H1 (cell line): ENCODE results near the gene STK36. TPM values are rescaled to one million over a fixed set of nuclear protein-coding genes. Genes with fewer than 3 reads are reported as not detected.

Experiments
- CTCF ChIA-PET: fragments of 300-600 bp; sonication (Branson Sonifier 250); formaldehyde crosslinking; loops from one replicate; lab custom pipeline; 2021; ENCODE audit not compliant: partially characterized antibody; lab: Charles Lee
- POLR2A ChIA-PET: fragments of 300-600 bp; sonication (Branson Sonifier 250); formaldehyde crosslinking; loops from one replicate; lab custom pipeline; 2021; ENCODE audit warnings: inconsistent platforms; ENCODE audit not compliant: partially characterized antibody; lab: Charles Lee
- DNase-seq, 2 experiments: peaks; one replicate each; pipeline versions ENCODE4 v3.0.0 to v3.0.0-alpha.2; 2010 to 2022; ENCODE audit warnings: low spot score in 2 of 2, low read depth in 1 of 2, mixed read lengths in 1 of 2
- FAIRE-seq: peaks from 2 replicates; lab custom pipeline; 2011; peaks lifted over from hg19 to GRCh38; lab: Jason Lieb, UNC
- H2AFZ ChIP-seq: 2 replicates; pipeline ENCODE4 v1.8.1; 2012; ENCODE audit warnings: low read length, inconsistent platforms
- H2AK5ac ChIP-seq: 2 replicates; pipeline ENCODE4 v1.6.1; 2013; ENCODE audit warnings: low read depth, low read length
- H2BK120ac ChIP-seq: replicated peaks from 2 replicates; pipeline ENCODE3; 2013; ENCODE audit warnings: low read depth, low read length, inconsistent platforms
- H2BK12ac ChIP-seq: 2 replicates; pipeline ENCODE4 v1.6.1; 2013; ENCODE audit warnings: low read depth, low read length
- H2BK15ac ChIP-seq: 2 replicates; pipeline ENCODE4 v1.6.1; 2013; ENCODE audit warnings: low read length
- H2BK20ac ChIP-seq: 2 replicates; pipeline ENCODE4 v1.6.1; 2013; ENCODE audit warnings: low read length
- H2BK5ac ChIP-seq: 2 replicates; pipeline ENCODE4 v1.6.1; 2013; ENCODE audit warnings: low read depth, low read length
- H3K14ac ChIP-seq: 2 replicates; pipeline ENCODE4 v1.6.1; 2013; ENCODE audit warnings: inconsistent platforms; ENCODE audit not compliant: insufficient read length
- H3K18ac ChIP-seq: 2 replicates; pipeline ENCODE4 v1.6.1; 2013; ENCODE audit warnings: low read length; ENCODE audit errors: extremely low read depth
- H3K23ac ChIP-seq: 2 replicates; pipeline ENCODE4 v1.6.1; 2013; ENCODE audit warnings: inconsistent platforms; ENCODE audit not compliant: insufficient read length
- H3K23me2 ChIP-seq: 2 replicates; pipeline ENCODE4 v1.6.1; 2013; ENCODE audit warnings: low read depth, low read length
- H3K27ac ChIP-seq: 2 replicates; pipeline ENCODE4 v1.6.1; 2011; ENCODE audit warnings: low read depth, low read length, inconsistent platforms
- H3K27me3 ChIP-seq, 4 experiments: replicated peaks in 1 of 4; 1 replicate in 1 of 4; 2 replicates in 3 of 4; pipeline versions ENCODE4 v1.6.1 to v1.8.1; 2011 to 2013; ENCODE audit warnings: low read length in 3 of 4, mild to moderate bottlenecking in 3 of 4, inconsistent platforms in 2 of 4, mixed read lengths in 2 of 4, moderate library complexity in 1 of 4; ENCODE audit not compliant: control insufficient read depth in 3 of 4, insufficient read depth in 3 of 4; ENCODE audit errors: extremely low read depth in 1 of 4
- H3K36me3 ChIP-seq, 4 experiments: 2 replicates each; pipeline versions ENCODE4 v1.6.1 to v1.8.1; 2011 to 2013; ENCODE audit warnings: mild to moderate bottlenecking in 4 of 4, low read length in 3 of 4, moderate library complexity in 2 of 4, control low read depth in 1 of 4, inconsistent platforms in 1 of 4; ENCODE audit not compliant: insufficient read depth in 4 of 4, control insufficient read depth in 2 of 4
- H3K4ac ChIP-seq: replicated peaks from 2 replicates; pipeline ENCODE3; 2013; ENCODE audit warnings: low read length, low read depth, mixed read lengths, inconsistent platforms; ENCODE audit not compliant: insufficient read length
- H3K4me1 ChIP-seq, 4 experiments: replicated peaks in 1 of 4; 1 replicate in 1 of 4; 2 replicates in 3 of 4; pipeline versions ENCODE4 v1.6.1 to v1.8.1; 2011 to 2013; ENCODE audit warnings: low read length in 3 of 4, inconsistent platforms in 2 of 4, mixed read lengths in 1 of 4; ENCODE audit not compliant: insufficient read depth in 4 of 4, control insufficient read depth in 3 of 4
- H3K4me2 ChIP-seq, 2 experiments: 2 replicates each; pipeline versions ENCODE4 v1.6.1 to v1.8.1; 2011 to 2013; ENCODE audit warnings: low read depth in 2 of 2, low read length in 2 of 2, control low read depth in 1 of 2, inconsistent platforms in 1 of 2, mild to moderate bottlenecking in 1 of 2; ENCODE audit not compliant: insufficient read depth in 1 of 2
- H3K4me3 ChIP-seq, 4 experiments: fragments of 200-600, 300-600 bp in 1 of 4; sonication (generic), shearing (Covaris generic), sonication (Bioruptor Twin) in 1 of 4; 2 replicates each; pipeline versions ENCODE4 v1.5.1 to v1.8.1; 2011 to 2016; ENCODE audit warnings: low read length in 4 of 4, low read depth in 3 of 4, control low read depth in 2 of 4, inconsistent platforms in 2 of 4, mild to moderate bottlenecking in 2 of 4, mixed read lengths in 1 of 4, moderate library complexity in 1 of 4; ENCODE audit not compliant: insufficient read depth in 2 of 4; ENCODE audit errors: extremely low read depth in 1 of 4
- H3K56ac ChIP-seq: replicated peaks from 2 replicates; pipeline ENCODE3; 2013; ENCODE audit warnings: low read depth, mild to moderate bottlenecking, mixed read lengths, low read length, inconsistent platforms; ENCODE audit not compliant: insufficient read length
- H3K79me1 ChIP-seq: 2 replicates; pipeline ENCODE4 v1.6.1; 2013; ENCODE audit warnings: low read depth, low read length, control low read depth
- H3K79me2 ChIP-seq, 2 experiments: 2 replicates each; pipeline versions ENCODE4 v1.6.1 to v1.8.1; 2012 to 2013; ENCODE audit warnings: low read length in 2 of 2, mild to moderate bottlenecking in 2 of 2, inconsistent platforms in 1 of 2; ENCODE audit not compliant: insufficient read depth in 2 of 2, control insufficient read depth in 1 of 2
- H3K9ac ChIP-seq, 4 experiments: replicated peaks in 1 of 4; 1 replicate in 1 of 4; 2 replicates in 3 of 4; pipeline versions ENCODE4 v1.6.1 to v1.8.1; 2011 to 2013; ENCODE audit warnings: low read depth in 3 of 4, low read length in 3 of 4, control low read depth in 2 of 4, mild to moderate bottlenecking in 2 of 4, moderate library complexity in 2 of 4, inconsistent platforms in 1 of 4; ENCODE audit errors: extremely low read depth in 1 of 4
- H3K9me3 ChIP-seq, 2 experiments: 2 replicates each; pipeline versions ENCODE4 v1.6.1 to v1.8.1; 2012 to 2013; ENCODE audit warnings: mild to moderate bottlenecking in 2 of 2, moderate library complexity in 2 of 2, control low read depth in 1 of 2, inconsistent platforms in 1 of 2, low read depth in 1 of 2, low read length in 1 of 2, mixed read lengths in 1 of 2; ENCODE audit not compliant: insufficient read depth in 2 of 2
- H4K20me1 ChIP-seq, 2 experiments: replicated peaks in 1 of 2; 2 replicates each; pipeline versions ENCODE3 to v1.8.1; 2011 to 2013; ENCODE audit warnings: inconsistent platforms in 2 of 2, low read length in 2 of 2, mild to moderate bottlenecking in 1 of 2; ENCODE audit not compliant: insufficient read depth in 2 of 2, control insufficient read depth in 1 of 2
- H4K5ac ChIP-seq: 2 replicates; pipeline ENCODE4 v1.6.1; 2013; ENCODE audit warnings: low read length, low read depth, mixed read lengths, inconsistent platforms; ENCODE audit not compliant: insufficient read length
- H4K8ac ChIP-seq: 2 replicates; pipeline ENCODE4 v1.8.0; 2013; ENCODE audit warnings: mild to moderate bottlenecking, moderate library complexity, low read length, inconsistent platforms; ENCODE audit not compliant: insufficient read depth; ENCODE audit errors: extremely low read depth
- H4K91ac ChIP-seq: replicated peaks from 2 replicates; pipeline ENCODE3; 2013; ENCODE audit warnings: low read length, mixed read lengths, inconsistent platforms; ENCODE audit not compliant: insufficient read length
- BRCA1 ChIP-seq: IDR thresholded peaks from 2 replicates; pipeline ENCODE4 v1.6.1; 2012; ENCODE audit warnings: low read depth, low read length, improper control_type of control experiment
- RFX5 ChIP-seq: IDR thresholded peaks from 2 replicates; pipeline ENCODE4 v1.6.1; 2011; ENCODE audit warnings: low read depth, low read length, improper control_type of control experiment, borderline replicate concordance
- SIRT6 ChIP-seq: IDR thresholded peaks from one replicate; pipeline ENCODE4 v1.7.1; 2012; ENCODE audit warnings: low read length, inconsistent platforms
- WGBS, 2 experiments: shearing (Covaris generic) in 1 of 2; methylation state at CpG; one replicate each; pipeline versions ENCODE4 v1.1.6 to v1.1.7; 2013 to 2015; ENCODE audit warnings: low lambda C conversion rate in 2 of 2, mixed read lengths in 2 of 2, inconsistent platforms in 1 of 2, low coverage in 1 of 2, missing lambda C conversion rate in 1 of 2; ENCODE audit not compliant: insufficient replicate concordance in 2 of 2, insufficient coverage in 1 of 2, insufficient read length in 1 of 2; ENCODE audit errors: extremely low coverage in 1 of 2, missing lambda C conversion rate in 1 of 2; 5-methylcytosine and 5-hydroxymethylcytosine counted together
- polyA plus RNA-seq, 7 experiments: library from polyadenylated mRNA; depleted of rRNA in 3 of 7; stranded (reverse) in 5 of 7; unstranded in 2 of 7; fragments of >200 nt in 5 of 7; fragments of 200-250 nt in 2 of 7; gene quantifications; 1 replicate in 5 of 7; 2 replicates in 1 of 7; 4 replicates in 1 of 7; pipeline versions ENCODE4 v1.2.1 to v1.2.3, GENCODE V29; 2011 to 2013; ENCODE audit warnings: missing spikeins in 2 of 7, mixed read lengths in 2 of 7
- total RNA-seq: library from RNA; stranded (reverse); fragmentation: NEBNext Ultra II Directional; extraction: Animal tissue kit (Norgen Biotek cat#: 25700); gene quantifications from 2 replicates; pipeline ENCODE4 v1.2.1, GENCODE V29; 2021
- TF ChIP-seq, protein P1 (sequence below): IDR thresholded peaks from 2 replicates; pipeline ENCODE4 v1.6.1; 2011; ENCODE audit warnings: low read length, improper control_type of control experiment

The STK36 gene
- total and polyA plus RNA-seq, 2 of the 8 experiments (the other 6 are each of a cell fraction or from before 2014, with no cell fraction given): 41.4 to 57.6 TPM

DNA sequence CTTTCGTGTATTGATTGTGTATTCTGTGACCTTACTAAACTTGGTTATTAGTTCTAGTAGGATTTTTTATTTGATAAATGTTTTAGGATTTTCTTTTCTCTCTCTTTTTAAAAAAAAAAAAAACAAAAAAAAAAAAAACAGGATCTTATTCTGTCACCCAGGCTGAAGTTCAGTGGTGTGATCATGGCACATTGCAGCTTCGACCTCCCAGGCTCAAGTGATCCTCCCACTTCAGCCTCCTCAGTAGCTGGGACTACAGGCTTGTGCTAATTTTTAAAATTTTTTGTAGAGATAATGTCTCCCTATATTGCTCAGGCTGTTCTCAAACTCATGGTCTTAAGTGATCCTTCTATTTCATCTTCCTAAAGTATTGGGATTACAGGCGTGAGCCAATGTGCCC is 57.8 kb downstream of the STK36 start:
- POLR2A ChIA-PET: interaction anchor here (0.7 kb wide), 1 partner anchor 926 kb away, joined by 3 read pairs; no protein-coding TSS in a partner anchor
- CTCF ChIA-PET: interaction anchor here (1.4 to 5.6 kb wide), 6 partner anchors 8 to 125 kb away, joined by 3 to 83 read pairs (median 8); partner anchors contain the start of gene TTLL4
- WGBS, 2 experiments: 93% methylated on average over 3 of the region's 3 CpGs; no CpG with 5 or more reads in 1 of the 2 experiments
- TF ChIP-seq, protein P1, sequence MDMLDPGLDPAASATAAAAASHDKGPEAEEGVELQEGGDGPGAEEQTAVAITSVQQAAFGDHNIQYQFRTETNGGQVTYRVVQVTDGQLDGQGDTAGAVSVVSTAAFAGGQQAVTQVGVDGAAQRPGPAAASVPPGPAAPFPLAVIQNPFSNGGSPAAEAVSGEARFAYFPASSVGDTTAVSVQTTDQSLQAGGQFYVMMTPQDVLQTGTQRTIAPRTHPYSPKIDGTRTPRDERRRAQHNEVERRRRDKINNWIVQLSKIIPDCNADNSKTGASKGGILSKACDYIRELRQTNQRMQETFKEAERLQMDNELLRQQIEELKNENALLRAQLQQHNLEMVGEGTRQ: no peak
- TF ChIP-seq SIRT6: no peak
- TF ChIP-seq BRCA1: no peak
- TF ChIP-seq RFX5: no peak

More for the DNA sequence above, 57.8 kb downstream of the STK36 start:
- Histone ChIP-seq H3K56ac (no peak overlapping the region), H2BK20ac (no peak overlapping the region), H2AFZ (no peak overlapping the region), H3K36me3 (peaks cover 0 to 5% (median 0%) of the 10 kb centered on the region in 4 experiments; a peak in 1 of 8 replicates), H3K23me2 (0 out of 2 replicates have a peak, but pooled peaks cover 2% of the 10 kb centered on the region), H4K8ac (no peak overlapping the region), H2BK120ac (no peak overlapping the region), H3K4me3 (no peak overlapping the region), H3K23ac (no peak overlapping the region), H2AK5ac (no peak overlapping the region), H3K4me2 (no peak overlapping the region), H4K5ac (no peak overlapping the region), H3K4me1 (peaks cover 0 to 17% (median 6%) of the 10 kb centered on the region in 4 experiments; a peak in 5 of 7 replicates), H3K18ac (no peak overlapping the region), H3K9ac (no peak overlapping the region), H3K9me3 (peaks cover 0 to 3% of the 10 kb centered on the region in 2 experiments; a peak in 1 of 4 replicates), H3K79me1 (peaks cover 16% of the 10 kb centered on the region), H4K20me1 (peaks cover 0 to 6% of the 10 kb centered on the region in 2 experiments), H3K4ac (no peak overlapping the region), H3K27ac (no peak overlapping the region), H3K14ac (no peak overlapping the region), H2BK12ac (no peak overlapping the region), H3K79me2 (peaks cover 3 to 70% of the 10 kb centered on the region in 2 experiments), H3K27me3 (no peaks in the 10 kb centered on the region), H4K91ac (no peak overlapping the region), H2BK15ac (no peak overlapping the region), H2BK5ac (no peak overlapping the region)
- DNase-seq: no peak
- no peak for FAIRE-seq
